Activated naive CD8-positive, alpha-beta T cell treated with anti-CD3 and anti-CD28 coated beads, Interleukin-2, amount 10 ng/mL, durations not matched to agents 7 days and 5 days (primary cell): ENCODE measurements around the gene PRORP. TPM values are rescaled to one million over a fixed set of nuclear protein-coding genes. Genes with fewer than 3 reads are reported as not detected.

Experiments
- ATAC-seq: fragments of 150-1000 bp; cut with Tn5 transposase; one replicate; pipeline ENCODE4 v1.10.0; 2021; ENCODE audit warnings: low read depth, moderate library complexity
- POLR2A ChIA-PET: fragments of 350-600 bp; sonication (Branson Sonifier 250); formaldehyde crosslinking; loops from one replicate; lab custom pipeline; 2021; ENCODE audit warnings: antibody characterized with exemption; lab: Charles Lee
- DNase-seq: peaks from one replicate; pipeline ENCODE4 v3.0.0; 2021
- H3K27ac Mint-ChIP-seq: one replicate; pipeline ENCODE4 v1.8.0; 2022; ENCODE audit warnings: mild to moderate bottlenecking, mixed read lengths
- H3K27me3 Mint-ChIP-seq: one replicate; pipeline ENCODE4 v1.8.0; 2022; ENCODE audit warnings: mild to moderate bottlenecking, moderate library complexity, mixed read lengths
- H3K36me3 Mint-ChIP-seq: one replicate; pipeline ENCODE4 v1.8.0; 2021; ENCODE audit warnings: mild to moderate bottlenecking, mixed read lengths
- H3K4me1 Mint-ChIP-seq: one replicate; pipeline ENCODE4 v1.8.0; 2021; ENCODE audit warnings: mixed read lengths
- H3K4me3 Mint-ChIP-seq: one replicate; pipeline ENCODE4 v1.8.0; 2022; ENCODE audit warnings: mild to moderate bottlenecking, moderate library complexity, mixed read lengths
- H3K9me3 Mint-ChIP-seq: one replicate; pipeline ENCODE4 v1.8.0; 2021; ENCODE audit warnings: mixed read lengths
- total RNA-seq, 2 experiments: library from RNA; stranded (reverse); gene quantifications; one replicate each; pipeline ENCODE4 v1.2.3, GENCODE V29; 2021

PRORP gene
- total RNA-seq, 2 experiments from 2014 or later, result 27.8 to 30.2 TPM

- no peak overlapping the region for H3K4me3 Mint-ChIP-seq
- peak overlapping the region; percentile 7 for H3K27ac Mint-ChIP-seq
- POLR2A ChIA-PET, result no interaction called here
Observed at GRCh38 chr14:35117112-35117511, 5.2 kb upstream of the PRORP start.

GRCh38 chr14:35121026-35121886 lies 1.1 kb upstream of the PRORP start:
- Mint-ChIP-seq H3K4me1 (peaks cover 43% of the 10 kb centered on the region), H3K4me3 (peak overlapping the region; percentile 96), H3K27me3 (no peaks in the 10 kb centered on the region), H3K9me3 (no peaks in the 10 kb centered on the region), H3K36me3 (peaks cover 17% of the 10 kb centered on the region), H3K27ac (peak overlapping the region; percentile 99)
- no peak for DNase-seq
- ATAC-seq, result no peak
- POLR2A ChIA-PET, result interaction anchor here (0.5 to 3.3 kb wide), 13 partner anchors 20 to 295 kb away, joined by 3 to 32 read pairs (median 5); partner anchors contain the start of genes FAM177A1, NFKBIA, PSMA6 and SRP54

More at GRCh38 chr14:35117112-35117511, 5.2 kb upstream of the PRORP start:
- no peaks in the 10 kb centered on the region for H3K27me3 Mint-ChIP-seq
- peaks cover 21% of the 10 kb centered on the region for H3K4me1 Mint-ChIP-seq
- no peak for ATAC-seq
- H3K9me3 Mint-ChIP-seq, result no peaks in the 10 kb centered on the region
- no peak for DNase-seq
- peaks cover 26% of the 10 kb centered on the region for H3K36me3 Mint-ChIP-seq

- POLR2A ChIA-PET, result interaction anchor here (0.7 to 3.3 kb wide), 11 partner anchors 77 to 294 kb away, joined by 3 to 32 read pairs (median 7); partner anchors contain the start of genes BAZ1A, FAM177A1, NFKBIA and PSMA6
- no peaks in the 10 kb centered on the region for H3K27me3 Mint-ChIP-seq
- peak overlapping the region; percentile 96 for H3K4me3 Mint-ChIP-seq
- H3K27ac Mint-ChIP-seq, result peak overlapping the region; percentile 99
- peaks cover 37% of the 10 kb centered on the region for H3K4me1 Mint-ChIP-seq
- peaks cover 22% of the 10 kb centered on the region for H3K36me3 Mint-ChIP-seq
- DNase-seq (no peak), ATAC-seq (no peak)
- no peaks in the 10 kb centered on the region for H3K9me3 Mint-ChIP-seq
Observed at GRCh38 chr14:35122696-35123387, 490 bp downstream of the PRORP start.

- DNase-seq, result no peak
- H3K27me3 Mint-ChIP-seq, result no peaks in the 10 kb centered on the region
- ATAC-seq, result no peak
- peak overlapping the region; percentile 96 for H3K4me3 Mint-ChIP-seq
- H3K27ac Mint-ChIP-seq, result peak overlapping the region; percentile 99
- no peaks in the 10 kb centered on the region for H3K9me3 Mint-ChIP-seq
- peaks cover 37% of the 10 kb centered on the region for H3K4me1 Mint-ChIP-seq
- peaks cover 24% of the 10 kb centered on the region for H3K36me3 Mint-ChIP-seq
- POLR2A ChIA-PET, result interaction anchor here (1.6 to 3.3 kb wide), 4 partner anchors 77 to 281 kb away, joined by 4 to 32 read pairs (median 24); partner anchors contain the start of genes FAM177A1, NFKBIA and SRP54
Observed at GRCh38 chr14:35123388-35123703, 994 bp downstream of the PRORP start.

GRCh38 chr14:35124127-35124526 lies 1.8 kb downstream of the PRORP start:
- no peak for ATAC-seq
- peaks cover 29% of the 10 kb centered on the region for H3K36me3 Mint-ChIP-seq

DNA sequence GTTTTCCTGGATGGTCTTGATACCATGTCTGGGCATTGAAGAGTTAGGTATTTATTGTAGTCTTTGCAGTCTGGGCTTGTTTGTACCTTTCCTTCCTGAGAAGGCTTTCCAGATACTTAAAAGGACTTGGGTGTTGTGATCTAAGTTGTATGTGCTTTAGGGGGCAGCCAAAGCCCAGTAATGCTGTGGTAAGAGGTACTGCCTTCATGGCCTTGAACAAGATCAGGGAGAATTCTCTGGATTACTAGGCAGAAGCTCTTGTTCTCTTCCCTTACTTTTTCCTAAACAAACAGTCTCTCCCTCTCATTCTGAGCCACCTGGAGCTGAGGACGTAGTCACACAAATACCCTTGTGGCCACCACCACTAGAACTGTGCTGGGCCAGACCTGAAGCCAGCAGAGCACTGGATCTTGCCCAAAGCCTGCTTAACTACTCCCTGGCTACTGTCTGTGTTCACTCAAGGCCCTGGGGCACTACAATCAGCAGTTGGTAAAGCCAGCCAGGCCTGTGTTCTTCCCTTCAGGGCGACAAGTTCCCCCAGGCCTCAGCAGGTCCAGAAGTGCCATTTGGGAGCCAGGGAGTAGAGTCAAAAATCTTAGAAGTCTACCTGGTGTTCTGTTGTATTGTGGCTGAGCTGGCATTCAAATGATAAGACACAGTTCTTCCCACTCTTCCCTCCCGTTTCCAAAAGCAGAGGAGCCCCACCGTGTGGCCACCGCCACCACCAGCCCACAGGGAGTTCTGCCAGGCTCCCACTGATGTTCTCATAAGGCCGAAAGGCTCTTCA lies 11.4 kb downstream of the PRORP start:
- Mint-ChIP-seq H3K27me3 (no peaks in the 10 kb centered on the region), H3K27ac (no peak overlapping the region), H3K9me3 (peaks cover 2% of the 10 kb centered on the region), H3K4me3 (no peak overlapping the region), H3K36me3 (peaks cover 41% of the 10 kb centered on the region), H3K4me1 (peaks cover 6% of the 10 kb centered on the region)
- DNase-seq, result no peak
- POLR2A ChIA-PET, result no interaction called here
- ATAC-seq, result no peak

More at GRCh38 chr14:35124127-35124526, 1.8 kb downstream of the PRORP start:
- DNase-seq, result no peak
- no peaks in the 10 kb centered on the region for H3K27me3 Mint-ChIP-seq
- H3K4me1 Mint-ChIP-seq, result peaks cover 39% of the 10 kb centered on the region
- peak overlapping the region; percentile 96 for H3K4me3 Mint-ChIP-seq
- no peaks in the 10 kb centered on the region for H3K9me3 Mint-ChIP-seq
- POLR2A ChIA-PET, result interaction anchor here (0.6 to 3.3 kb wide), 4 partner anchors 78 to 400 kb away, joined by 3 to 32 read pairs (median 16); partner anchors contain the start of genes FAM177A1 and NFKBIA
- no peak overlapping the region for H3K27ac Mint-ChIP-seq

GRCh38 chr14:35134329-35135123 lies 12.2 kb downstream of the PRORP start:
- no peak overlapping the region for H3K4me3 Mint-ChIP-seq
- peaks cover 37% of the 10 kb centered on the region for H3K36me3 Mint-ChIP-seq
- DNase-seq (no peak), ATAC-seq (no peak)
- H3K27me3 Mint-ChIP-seq, result no peaks in the 10 kb centered on the region
- H3K27ac Mint-ChIP-seq, result no peak overlapping the region
- peaks cover 5% of the 10 kb centered on the region for H3K4me1 Mint-ChIP-seq
- H3K9me3 Mint-ChIP-seq, result peaks cover 2% of the 10 kb centered on the region
- POLR2A ChIA-PET, result interaction anchor here (0.5 kb wide), 1 partner anchor 17 kb away, joined by 3 read pairs; no protein-coding TSS in a partner anchor

GRCh38 chr14:35138585-35138984 lies 16.2 kb downstream of the PRORP start:
- H3K27ac Mint-ChIP-seq, result no peak overlapping the region

DNA sequence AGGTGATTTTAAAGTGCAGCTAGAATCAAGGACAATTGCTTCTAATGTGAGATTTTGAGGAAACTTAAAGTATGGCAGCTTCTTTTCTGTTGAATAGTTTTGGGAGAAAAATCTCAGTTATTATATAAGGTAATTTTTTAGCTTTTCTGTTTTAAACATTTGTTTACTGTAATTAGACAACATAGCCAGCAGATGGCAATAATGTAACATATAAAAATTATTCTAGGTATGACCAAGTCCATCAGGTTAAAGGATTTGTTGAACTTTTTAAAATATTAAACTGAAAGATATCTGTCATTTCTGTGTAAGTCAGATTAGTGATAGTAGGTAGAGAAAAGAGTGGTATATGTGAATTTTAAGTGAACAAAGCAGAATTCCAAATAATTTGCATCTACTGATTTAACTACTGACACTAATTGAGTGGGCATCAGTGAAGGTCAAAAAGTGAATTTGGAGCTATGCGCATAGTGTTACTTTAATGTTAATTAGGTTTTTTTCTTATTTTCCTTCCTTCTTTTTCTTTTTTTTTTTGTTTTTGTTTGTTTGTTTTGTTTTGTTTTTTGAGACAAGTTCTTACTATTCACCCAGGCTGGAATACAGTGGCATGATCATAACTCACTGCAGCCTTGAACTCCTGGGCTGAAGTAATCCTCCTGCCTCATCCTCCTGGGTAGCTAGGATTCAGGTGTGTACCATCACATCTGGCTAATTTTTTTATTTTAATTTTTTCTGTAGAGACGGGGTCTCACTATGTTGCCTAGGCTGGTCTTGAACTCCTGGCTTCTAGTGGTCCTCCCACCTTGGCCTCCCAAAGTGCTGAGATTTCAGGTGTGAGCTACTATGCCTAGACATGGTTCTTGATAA lies 18.6 kb downstream of the PRORP start:
- peaks cover 11% of the 10 kb centered on the region for H3K36me3 Mint-ChIP-seq
- no peak for DNase-seq
- no peaks in the 10 kb centered on the region for H3K9me3 Mint-ChIP-seq
- no peak for ATAC-seq
- no peaks in the 10 kb centered on the region for H3K27me3 Mint-ChIP-seq
- POLR2A ChIA-PET, result interaction anchor here (1.3 to 1.5 kb wide), 3 partner anchors 19 to 272 kb away, joined by 3 to 7 read pairs (median 3); partner anchors contain the start of genes NFKBIA and PPP2R3C
- no peak overlapping the region for H3K27ac Mint-ChIP-seq
- peaks cover 14% of the 10 kb centered on the region for H3K4me1 Mint-ChIP-seq
- no peak overlapping the region for H3K4me3 Mint-ChIP-seq

More at GRCh38 chr14:35138585-35138984, 16.2 kb downstream of the PRORP start:
- Mint-ChIP-seq H3K9me3 (no peaks in the 10 kb centered on the region), H3K27me3 (no peaks in the 10 kb centered on the region), H3K36me3 (peaks cover 20% of the 10 kb centered on the region), H3K4me1 (peaks cover 9% of the 10 kb centered on the region), H3K4me3 (no peak overlapping the region)
- no peak for DNase-seq
- POLR2A ChIA-PET, result no interaction called here
- ATAC-seq, result no peak

GRCh38 chr14:35144029-35144428 lies 21.7 kb downstream of the PRORP start:
- DNase-seq, result no peak
- POLR2A ChIA-PET, result no interaction called here
- Mint-ChIP-seq H3K27ac (no peak overlapping the region), H3K9me3 (no peaks in the 10 kb centered on the region), H3K36me3 (peaks cover 10% of the 10 kb centered on the region), H3K4me1 (peaks cover 11% of the 10 kb centered on the region), H3K4me3 (no peak overlapping the region), H3K27me3 (no peaks in the 10 kb centered on the region)
- no peak for ATAC-seq

- ATAC-seq (no peak), DNase-seq (no peak)
- H3K36me3 Mint-ChIP-seq, result peaks cover 10% of the 10 kb centered on the region
- H3K4me1 Mint-ChIP-seq, result peaks cover 10% of the 10 kb centered on the region
- H3K4me3 Mint-ChIP-seq, result no peak overlapping the region
- H3K27me3 Mint-ChIP-seq, result no peaks in the 10 kb centered on the region
- POLR2A ChIA-PET, result no interaction called here
- H3K27ac Mint-ChIP-seq, result no peak overlapping the region
- H3K9me3 Mint-ChIP-seq, result no peaks in the 10 kb centered on the region
Observed at GRCh38 chr14:35146711-35147149, 24.4 kb downstream of the PRORP start.
